ENCODE data around the gene NFKB2. TPM values are rescaled to one million over a fixed set of nuclear protein-coding genes. Genes with fewer than 3 reads are reported as not detected.

NFKB2 gene
- total and polyA plus RNA-seq, 10 donors: 34.7 to 161 (median 57.1) TPM

DNA sequence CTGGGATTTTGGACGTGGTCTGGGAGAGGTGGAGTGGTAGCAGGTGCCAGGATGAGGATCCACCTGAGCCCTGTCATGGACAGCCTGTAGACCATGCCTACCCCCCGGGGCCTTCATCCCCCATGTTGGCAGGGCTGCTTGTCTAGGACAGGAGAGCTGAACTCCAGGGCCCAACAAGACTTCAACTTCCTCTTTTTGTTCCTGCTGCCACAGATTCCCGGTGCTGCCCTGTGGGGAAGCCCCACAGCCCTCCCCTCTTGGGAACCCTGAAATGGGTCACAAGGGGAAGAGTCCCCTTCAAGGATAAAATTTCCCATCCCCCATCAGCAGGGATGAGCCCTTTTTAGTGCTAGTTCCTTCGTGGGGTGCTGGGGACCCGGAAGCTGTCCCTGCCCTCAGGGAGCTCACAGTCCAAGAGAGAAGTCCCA, 38.1 kb downstream of the NFKB2 start:
- H3K36me3 ChIP-seq: no peaks in the 10 kb centered on the region
- no peak for DNase-seq
- TF ChIP-seq CTCF (IDR thresholded peaks at IDR 0.05 in 8 of 11, conservative IDR thresholded peaks at IDR 0.05 in 3 of 11) (no peak), POLR2AphosphoS5 (IDR thresholded peaks at IDR 0.05) (no peak), POLR2A (IDR thresholded peaks at IDR 0.05) (no peak)
- peaks cover 18 to 63% (median 52%) of the 10 kb centered on the region in 6 donors for H3K4me1 ChIP-seq
- intact Hi-C loops (cut with DNase I; ENCODE audit: low total_unique reads): no loop called here
- peaks cover 0 to 9% (median 0%) of the 10 kb centered on the region in 7 donors for H3K27me3 ChIP-seq (replicated peaks in 1 of 7)
- no peaks in the 10 kb centered on the region for H3K9me3 ChIP-seq
- no peak overlapping the region for H3K4me3 ChIP-seq
- 30 to 42% (median 42%) methylated on average over 5 of the region's 5 CpGs for WGBS, 5 donors
- peak overlapping the region in 6 of 8 donors; percentile 2 to 93 (median 79) for H3K27ac ChIP-seq

DNA sequence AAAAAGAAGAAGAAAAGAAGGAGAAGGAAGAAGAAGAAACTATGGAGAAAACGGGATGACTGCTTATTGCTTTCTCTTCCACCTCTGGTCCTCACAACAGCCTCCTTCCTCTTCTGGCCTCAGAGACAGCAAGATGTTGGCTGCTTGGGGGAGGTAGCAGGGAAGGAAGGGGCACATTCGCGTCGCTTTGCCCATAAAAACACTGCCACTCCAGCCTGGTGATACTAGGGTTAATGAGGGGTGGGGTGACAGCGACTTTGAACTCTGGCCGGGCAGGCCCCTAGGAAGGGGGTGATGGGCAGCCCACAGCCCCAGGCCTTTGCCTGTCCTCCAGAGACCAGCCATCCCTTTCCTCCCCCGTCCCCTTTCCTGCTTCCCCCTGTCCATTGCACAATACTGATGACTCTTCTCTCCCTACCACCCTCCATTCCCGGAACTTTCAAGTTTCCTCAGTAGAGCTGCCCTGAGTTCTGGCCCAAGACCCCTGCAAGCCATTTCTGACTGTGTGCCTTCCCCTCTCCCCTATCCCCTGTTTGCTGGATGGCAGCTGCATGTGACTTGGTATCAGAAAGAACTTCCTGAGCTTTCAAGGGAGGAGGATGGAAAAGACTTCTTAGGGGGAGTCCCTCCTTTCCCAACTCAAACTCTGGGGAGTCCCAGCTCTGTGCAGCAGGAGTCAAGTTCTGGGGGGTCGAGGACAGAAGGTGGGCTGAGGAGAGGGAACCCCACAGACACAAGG, 39.1 kb downstream of the NFKB2 start:
- H3K36me3 ChIP-seq: no peaks in the 10 kb centered on the region

GRCh38 chr10:102435133-102435497, 39.6 kb downstream of the NFKB2 start:
- intact Hi-C loops (cut with DNase I; ENCODE audit: low total_unique reads): no loop called here
- 33 to 51% (median 44%) methylated on average over 5 of the region's 5 CpGs for WGBS, 5 donors
- Histone ChIP-seq H3K27ac (peak overlapping the region; percentile 19 to 93 (median 68)), H3K9me3 (no peaks in the 10 kb centered on the region), H3K36me3 (no peaks in the 10 kb centered on the region), H3K4me1 (peaks cover 18 to 63% (median 52%) of the 10 kb centered on the region in 6 donors), H3K27me3 (replicated peaks in 1 of 7) (peaks cover 0 to 9% (median 0%) of the 10 kb centered on the region in 7 donors), H3K4me3 (peak overlapping the region in 5 of 8 donors; percentile 10 to 60 (median 17))
- no peak for DNase-seq
- TF ChIP-seq CTCF (IDR thresholded peaks at IDR 0.05 in 8 of 11, conservative IDR thresholded peaks at IDR 0.05 in 3 of 11) (no peak), POLR2AphosphoS5 (IDR thresholded peaks at IDR 0.05) (no peak), POLR2A (IDR thresholded peaks at IDR 0.05) (no peak)

More for the DNA sequence above, 39.1 kb downstream of the NFKB2 start:
- Histone ChIP-seq H3K9me3 (no peaks in the 10 kb centered on the region), H3K4me1 (peaks cover 18 to 63% (median 52%) of the 10 kb centered on the region in 6 donors), H3K27ac (peak overlapping the region in 7 of 8 donors; percentile 62 to 93 (median 69)), H3K27me3 (replicated peaks in 1 of 7) (peaks cover 0 to 9% (median 0%) of the 10 kb centered on the region in 7 donors), H3K4me3 (peak overlapping the region in 1 of 8 donors; percentile 60)
- no peak for DNase-seq
- 17 to 31% (median 26%) methylated on average over 9 of the region's 9 CpGs for WGBS, 5 donors
- intact Hi-C loops (cut with DNase I; ENCODE audit: low total_unique reads): no loop called here
- no peak for TF ChIP-seq POLR2A (IDR thresholded peaks at IDR 0.05)
- no peak for TF ChIP-seq POLR2AphosphoS5 (IDR thresholded peaks at IDR 0.05)
- TF ChIP-seq CTCF (IDR thresholded peaks at IDR 0.05 in 8 of 11, conservative IDR thresholded peaks at IDR 0.05 in 3 of 11): no peak

DNA sequence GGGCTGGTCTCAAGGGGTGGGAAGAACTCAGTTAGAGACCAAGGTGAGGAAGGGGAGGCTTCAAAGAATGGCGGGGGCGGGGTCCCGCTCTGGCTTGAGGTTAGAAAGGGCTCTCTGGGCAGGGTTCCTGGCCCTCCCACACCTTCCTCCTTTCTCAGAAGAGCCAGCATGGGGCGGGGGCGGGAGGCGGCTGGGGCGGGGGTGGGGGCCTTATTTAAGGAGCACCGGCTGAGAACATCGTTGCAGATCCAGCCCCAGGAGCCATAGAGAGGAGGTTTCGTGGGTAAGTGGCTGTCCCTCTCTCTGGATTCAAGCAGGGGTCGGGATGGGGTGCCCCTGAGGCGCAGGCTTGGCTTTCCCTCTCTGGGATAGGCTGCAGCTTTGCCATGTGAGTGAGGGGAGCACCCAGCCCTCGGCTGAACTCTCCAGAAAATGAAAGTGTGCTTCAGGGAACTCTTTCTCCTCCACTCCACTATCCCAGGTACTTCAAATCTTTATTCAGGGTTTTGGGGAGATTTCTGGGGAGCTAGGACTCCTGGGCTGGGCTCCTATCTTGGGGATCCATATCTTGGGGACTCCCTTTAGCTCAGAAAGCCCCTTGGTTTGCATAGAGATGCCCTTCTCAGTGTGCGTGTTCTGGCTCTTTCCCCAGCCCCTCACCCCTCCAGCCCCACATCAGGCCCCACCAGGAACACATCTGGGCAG, 40.2 kb downstream of the NFKB2 start:
- TF ChIP-seq POLR2AphosphoS5 (IDR thresholded peaks at IDR 0.05) (no peak), CTCF (IDR thresholded peaks at IDR 0.05 in 8 of 11, conservative IDR thresholded peaks at IDR 0.05 in 3 of 11) (no peak), POLR2A (IDR thresholded peaks at IDR 0.05) (no peak)
- WGBS, 5 donors: 1 to 9% (median 1%) methylated on average over 10 to 14 of the region's 14 CpGs
- peak overlapping the region in 7 of 8 donors; percentile 3 to 60 (median 14) for H3K4me3 ChIP-seq
- H3K4me1 ChIP-seq: peaks cover 18 to 61% (median 51%) of the 10 kb centered on the region in 6 donors
- intact Hi-C loops (cut with DNase I; ENCODE audit: low total_unique reads): no loop called here
- no peaks in the 10 kb centered on the region for H3K9me3 ChIP-seq
- H3K36me3 ChIP-seq: no peaks in the 10 kb centered on the region
- no peak for DNase-seq
- H3K27ac ChIP-seq: peak overlapping the region; percentile 19 to 93 (median 68)
- peaks cover 0 to 9% (median 0%) of the 10 kb centered on the region in 7 donors for H3K27me3 ChIP-seq (replicated peaks in 1 of 7)

Measured in spleen (tissue), 11 donors.